22Rv1 (cell line): ENCODE data around the gene RNF6.

ENCODE experiments used
- H3K27ac ChIP-seq: fragments of 450-650 bp; 2 replicates; pipeline ENCODE4 v1.5.1; 2017
- CTCF ChIP-seq: fragments of 450-650 bp; IDR thresholded peaks from 2 replicates; pipeline ENCODE4 v1.5.1; 2017; ENCODE audit warnings: mild to moderate bottlenecking
- ZFX ChIP-seq: fragments of 450-650 bp; IDR thresholded peaks from 2 replicates; pipeline ENCODE4 v1.6.1; 2017; ENCODE audit warnings: antibody characterized with exemption, borderline replicate concordance

Gene RNF6

GRCh38 chr13:26221721-26222519 is at the start of gene RNF6:
Gene RNF6, minus strand, starts transcription at chr13:26222314. Its CDS starts 2,665 bp downstream, at chr13:26219649.
- H3K27ac ChIP-seq, result peak within 1 kb of the TSS; percentile 94
- TF ChIP-seq CTCF (0 out of 2 replicates have a peak, but pooled peaks have one; percentile 3), ZFX (no peak)

GRCh38 chr13:26270707-26271106 is 48.6 kb upstream of the RNF6 start:
- no peak for TF ChIP-seq CTCF
- TF ChIP-seq ZFX, result no peak
- no peak overlapping the region for H3K27ac ChIP-seq

GRCh38 chr13:26266311-26266710 is 44.2 kb upstream of the RNF6 start:
- H3K27ac ChIP-seq, result no peak overlapping the region
- TF ChIP-seq ZFX, result no peak
- no peak for TF ChIP-seq CTCF

GRCh38 chr13:26262156-26262555 is 40.0 kb upstream of the RNF6 start:
- TF ChIP-seq CTCF (no peak), ZFX (no peak)
- H3K27ac ChIP-seq, result no peak overlapping the region

GRCh38 chr13:26259634-26260033 is 37.5 kb upstream of the RNF6 start:
- H3K27ac ChIP-seq, result no peak overlapping the region
- TF ChIP-seq CTCF, result no peak
- TF ChIP-seq ZFX, result no peak

- TF ChIP-seq ZFX, result no peak
- TF ChIP-seq CTCF, result no peak
- H3K27ac ChIP-seq, result no peak overlapping the region
Observed at GRCh38 chr13:26257049-26257448, 34.9 kb upstream of the RNF6 start.

- TF ChIP-seq CTCF, result no peak
- no peak for TF ChIP-seq ZFX
- H3K27ac ChIP-seq, result no peak overlapping the region
Observed at GRCh38 chr13:26255691-26256277, 33.7 kb upstream of the RNF6 start.
